K562 (cell line): ENCODE data around the gene KIF25. TPM values are rescaled to one million over a fixed set of nuclear protein-coding genes. Genes with fewer than 3 reads are reported as not detected.

Source experiments
- ATAC-seq: fragments of 200-7000 bp; cut with Tn5 transposase; 3 replicates; pipeline ENCODE4 v1.9.1; 2020; ENCODE audit warnings: moderate library complexity
- BruUV-seq: library from RNA; stranded (reverse); fragments of 400-500 nt; replicated peaks from 2 replicates; lab custom pipeline; 2021; lab: Mats Ljungman, UMichigan
- CTCF ChIA-PET: fragments of 300-600 bp; formaldehyde crosslinking; extraction: SDS; loops from one replicate; lab custom pipeline; 2021; ENCODE audit warnings: low intra/inter-chr PET ratio; lab: Yijun Ruan, JAX
- POLR2A ChIA-PET: fragments of 300-600, 350-650 bp; sonication (Branson Sonifier 250); formaldehyde crosslinking; extraction: SDS; loops from one replicate; lab custom pipeline; 2021; ENCODE audit warnings: antibody characterized with exemption, inconsistent platforms; lab: Yijun Ruan, JAX
- DNase-seq, 4 experiments: peaks; one replicate each; pipeline versions ENCODE4 v3.0.0 to v3.0.0-alpha.2; 2011 to 2018; ENCODE audit warnings: low spot score in 3 of 4, mixed read lengths in 3 of 4; ENCODE audit errors: extremely low read depth in 1 of 4
- FAIRE-seq: peaks from 2 replicates; lab custom pipeline; 2011; peaks lifted over from hg19 to GRCh38; lab: Jason Lieb, UNC
- H2AFZ ChIP-seq: 2 replicates; pipeline ENCODE4 v1.6.0; 2011; ENCODE audit warnings: low read depth, low read length, control low read depth, inconsistent platforms
- H3K27ac ChIP-seq: fragments of 200-600 bp; 3 replicates; pipeline ENCODE4 v1.8.0; 2011; ENCODE audit warnings: low read depth, mild to moderate bottlenecking, control low read depth, inconsistent platforms, low read length, moderate library complexity, mixed read lengths; ENCODE audit errors: extremely low read depth
- H3K27me3 ChIP-seq, 2 experiments: fragments of 300-600 bp in 1 of 2; 2 replicates in 1 of 2; 3 replicates in 1 of 2; pipeline versions ENCODE4 v1.6.0 to v1.8.0; 2011; ENCODE audit warnings: inconsistent platforms in 2 of 2, low read length in 2 of 2, mild to moderate bottlenecking in 1 of 2, mixed read lengths in 1 of 2, moderate library complexity in 1 of 2; ENCODE audit not compliant: control insufficient read depth in 2 of 2, insufficient read depth in 2 of 2
- H3K36me3 ChIP-seq: fragments of 300-600 bp; 3 replicates; pipeline ENCODE4 v1.8.0; 2011; ENCODE audit warnings: mild to moderate bottlenecking, low read length, inconsistent platforms; ENCODE audit not compliant: control insufficient read depth, insufficient read depth
- H3K4me1 ChIP-seq, 2 experiments: fragments of 200-600 bp in 1 of 2; replicated peaks in 1 of 2; 2 replicates in 1 of 2; 3 replicates in 1 of 2; pipeline versions ENCODE4 v1.5.1 to v1.8.0; 2011; ENCODE audit warnings: inconsistent platforms in 2 of 2, low read length in 2 of 2, mild to moderate bottlenecking in 1 of 2, mixed read lengths in 1 of 2, moderate library complexity in 1 of 2; ENCODE audit not compliant: control insufficient read depth in 2 of 2, insufficient read depth in 2 of 2
- H3K4me2 ChIP-seq: 2 replicates; pipeline ENCODE4 v1.6.1; 2011; ENCODE audit warnings: low read length, control low read depth, inconsistent platforms, mixed read lengths; ENCODE audit not compliant: insufficient read depth
- H3K4me3 ChIP-seq: fragments of 200-600 bp; sonication (generic), shearing (Covaris generic); 2 replicates; pipeline ENCODE4 v1.5.1; 2016; ENCODE audit warnings: control low read depth, inconsistent platforms
- H3K79me2 ChIP-seq: fragments of 200-600 bp; 3 replicates; pipeline ENCODE4 v1.8.0; 2011; ENCODE audit warnings: low read length, inconsistent platforms; ENCODE audit not compliant: control insufficient read depth, insufficient read depth
- H3K9ac ChIP-seq, 2 experiments: 2 replicates each; pipeline versions ENCODE4 v1.6.0 to v1.6.1; 2011; ENCODE audit warnings: low read depth in 2 of 2, low read length in 2 of 2, control low read depth in 1 of 2, inconsistent platforms in 1 of 2, mild to moderate bottlenecking in 1 of 2, mixed read lengths in 1 of 2; ENCODE audit not compliant: insufficient read depth in 1 of 2
- H3K9me1 ChIP-seq: one replicate; pipeline ENCODE4 v1.6.0; 2011; ENCODE audit warnings: inconsistent platforms, mild to moderate bottlenecking, low read length, moderate library complexity; ENCODE audit not compliant: control insufficient read depth, insufficient read depth
- H3K9me3 ChIP-seq: replicated peaks from 2 replicates; pipeline ENCODE4 v1.5.1; 2011; ENCODE audit warnings: low read depth, low read length, inconsistent platforms; ENCODE audit not compliant: control insufficient read depth, insufficient read depth
- H4K20me1 ChIP-seq: replicated peaks from 2 replicates; pipeline ENCODE4 v1.6.1; 2011; ENCODE audit warnings: low read length, inconsistent platforms, mixed read lengths; ENCODE audit not compliant: control insufficient read depth, insufficient read depth
- BMI1 ChIP-seq: fragments of 150-350 bp; IDR thresholded peaks from 2 replicates; pipeline ENCODE4 v1.6.1; 2014; ENCODE audit warnings: low read length
- ETV6 ChIP-seq, 3 experiments: fragments of 150-350 bp in 1 of 3; sonication (generic) in 1 of 3; formaldehyde crosslinking in 1 of 3; IDR thresholded peaks; 2 replicates each; pipeline versions ENCODE4 v1.6.1 to v1.8.0; 2014 to 2022; ENCODE audit warnings: borderline replicate concordance in 2 of 3, low read depth in 2 of 3, antibody characterized with exemption in 1 of 3, low read length in 1 of 3, mild to moderate bottlenecking in 1 of 3, missing genetic modification reagents in 1 of 3
- ILF3 ChIP-seq: fragments of 450-650 bp; IDR thresholded peaks from 2 replicates; pipeline ENCODE4 v1.6.1; 2018; ENCODE audit warnings: antibody characterized with exemption, mild to moderate bottlenecking, moderate library complexity, borderline replicate concordance
- MYC ChIP-seq, 2 experiments: fragments of 250-450 bp in 1 of 2; sonication (Bioruptor Pico) in 1 of 2; IDR thresholded peaks; 2 replicates each; pipeline versions ENCODE4 v1.5.1 to v1.6.1; 2012 to 2021; ENCODE audit warnings: low read depth in 2 of 2, borderline replicate concordance in 1 of 2, improper control_type of control experiment in 1 of 2, low read length in 1 of 2, mild to moderate bottlenecking in 1 of 2, moderate library complexity in 1 of 2
- PPARD ChIP-seq: fragments of 250-450 bp; sonication (Bioruptor Pico); IDR thresholded peaks from 2 replicates; pipeline ENCODE4 v1.8.0; 2022; ENCODE audit warnings: inconsistent platforms, mild to moderate bottlenecking, moderate library complexity
- RFX1 ChIP-seq: fragments of 450-650 bp; IDR thresholded peaks from 2 replicates; pipeline ENCODE4 v1.6.1; 2016; ENCODE audit warnings: mild to moderate bottlenecking, moderate library complexity
- TARDBP ChIP-seq: fragments of 450-650 bp; IDR thresholded peaks from 2 replicates; pipeline ENCODE4 v1.6.1; 2016
- YY1 ChIP-seq, 3 experiments: IDR thresholded peaks; 2 replicates each; pipeline ENCODE4 v1.6.1; 2011; ENCODE audit warnings: low read length in 2 of 3, mild to moderate bottlenecking in 2 of 3, moderate library complexity in 2 of 3, borderline replicate concordance in 1 of 3, control low read depth in 1 of 3, low read depth in 1 of 3; ENCODE audit not compliant: insufficient read depth in 3 of 3, insufficient replicate concordance in 2 of 3, control insufficient read depth in 1 of 3, insufficient read length in 1 of 3; ENCODE audit errors: extremely low read depth in 1 of 3
- ZBTB17 ChIP-seq: fragments of 450-650 bp; formaldehyde crosslinking; IDR thresholded peaks from 2 replicates; pipeline ENCODE4 v1.4.0; 2020; ENCODE audit warnings: mild to moderate bottlenecking
- ZNF134 ChIP-seq: fragments of 250-450 bp; sonication (Bioruptor Pico); conservative IDR thresholded peaks from 2 replicates; pipeline ENCODE4 v1.4.0; 2020
- WGBS: fragments of 100-300 bp; shearing (Covaris generic); methylation state at CpG from one replicate; pipeline ENCODE4 v1.1.6; 2016; ENCODE audit warnings: low coverage, mixed read lengths; ENCODE audit not compliant: insufficient coverage; ENCODE audit errors: missing lambda C conversion rate; 5-methylcytosine and 5-hydroxymethylcytosine counted together
- in situ Hi-C: fragments of 300-500 bp; cut with MboI; formaldehyde crosslinking; loops from 4 replicates; pipeline ENCODE4 v1.15.0; 2018; ENCODE audit warnings: inconsistent platforms, mixed read lengths
- intact Hi-C: fragments of 100-400 bp; cut with micrococcal nuclease; formaldehyde crosslinking; loops from 2 replicates; pipeline ENCODE4 v1.14.2; 2022
- polyA plus RNA-seq, 8 experiments: library from polyadenylated mRNA; depleted of rRNA in 4 of 8; stranded (reverse) in 5 of 8; unstranded in 3 of 8; fragments of >200 nt; fragmentation: Nextera tagmentation in 2 of 8; fragmentation: Illumina TruSeq in 1 of 8; extraction: Ambion mirVana in 2 of 8; extraction: Trizol in 1 of 8; gene quantifications; 2 replicates each; pipeline versions ENCODE4 v1.2.1 to v1.2.3, GENCODE V29; 2011 to 2014; ENCODE audit warnings: inconsistent platforms in 1 of 8, missing spikeins in 1 of 8
- total RNA-seq, 7 experiments: library from RNA; depleted of rRNA in 6 of 7; stranded (reverse); fragments of >200 nt in 6 of 7; fragmentation: Illumina TruSeq in 2 of 7; extraction: Trizol in 2 of 7; gene quantifications; 2 replicates each; pipeline versions ENCODE4 v1.2.1 to v1.2.3, GENCODE V29; 2011 to 2021; ENCODE audit warnings: low replicate concordance in 1 of 7

KIF25 gene
- total and polyA plus RNA-seq, 9 of the 15 experiments (the other 6 are each of a cell fraction or from before 2014, with no cell fraction given) = 0.04 to 0.49 (median 0.23) TPM; not detected in 5

- no peak for FAIRE-seq
- TF ChIP-seq RFX1 (no peak), ILF3 (no peak), YY1 (IDR thresholded peaks at IDR 0.05; ENCODE audit: borderline replicate concordance in 1 of 3, control insufficient read depth in 1 of 3, extremely low read depth in 1 of 3, insufficient read depth in 3 of 3, insufficient read length in 1 of 3, insufficient replicate concordance in 2 of 3, low read depth in 1 of 3, low read length in 2 of 3) (no peak), ZNF134 (CRISPR knock-in tag) (no peak), MYC (IDR thresholded peaks at IDR 0.05; ENCODE audit: low read depth, low read length) (no peak), MYC (CRISPR knock-in tag; IDR thresholded peaks at IDR 0.05; ENCODE audit: borderline replicate concordance, low read depth) (no peak), PPARD (no peak), BMI1 (no peak), ETV6 (IDR thresholded peaks at IDR 0.05; ENCODE audit: borderline replicate concordance in 1 of 2, low read depth in 2 of 2, low read length in 1 of 2) (no peak), ETV6 (CRISPR knock-in tag; IDR thresholded peaks at IDR 0.05; ENCODE audit: borderline replicate concordance) (no peak), ZBTB17 (CRISPR knock-in tag) (no peak), TARDBP (no peak)
- Histone ChIP-seq H3K9me1 (peaks cover 5% of the 10 kb centered on the region), H3K4me3 (no peak overlapping the region), H3K4me1 (peaks cover 0 to 8% of the 10 kb centered on the region in 2 experiments; a peak in 2 of 5 replicates), H3K27ac (no peak overlapping the region), H3K27me3 (peaks cover 73 to 100% of the 10 kb centered on the region in 2 experiments), H4K20me1 (peaks cover 23% of the 10 kb centered on the region), H3K9me3 (no peaks in the 10 kb centered on the region), H3K4me2 (no peak overlapping the region), H2AFZ (no peak overlapping the region), H3K9ac (no peak overlapping the region), H3K36me3 (no peaks in the 10 kb centered on the region), H3K79me2 (no peaks in the 10 kb centered on the region)
- DNase-seq = no peak
- no TSS peak for BruUV-seq
- intact Hi-C loops (no loop called here), in situ Hi-C loops (no loop called here)
- ChIA-PET POLR2A (interaction anchor here (0.5 to 1.2 kb wide), 5 partner anchors 9 to 580 kb away, joined by 3 to 4 read pairs (median 3); partner anchors contain the start of gene FRMD1), CTCF (no interaction called here)
- WGBS = 2% methylated on average over 19 of the region's 20 CpGs
- no peak for ATAC-seq
These were observed 90.9 kb downstream of the KIF25 start for GRCh38 chr6:168088161-168089053.
